GM19372 (cell line): ENCODE measurements around the gene SPTLC3.

Source experiments
- ATAC-seq: cut with Tn5 transposase; IDR thresholded peaks from one replicate; pipeline ENCODE4 v1.9.1; 2021; ENCODE audit warnings: mild to moderate bottlenecking, low read depth, moderate library complexity; ENCODE audit not compliant: unreplicated experiment

The SPTLC3 gene

DNA sequence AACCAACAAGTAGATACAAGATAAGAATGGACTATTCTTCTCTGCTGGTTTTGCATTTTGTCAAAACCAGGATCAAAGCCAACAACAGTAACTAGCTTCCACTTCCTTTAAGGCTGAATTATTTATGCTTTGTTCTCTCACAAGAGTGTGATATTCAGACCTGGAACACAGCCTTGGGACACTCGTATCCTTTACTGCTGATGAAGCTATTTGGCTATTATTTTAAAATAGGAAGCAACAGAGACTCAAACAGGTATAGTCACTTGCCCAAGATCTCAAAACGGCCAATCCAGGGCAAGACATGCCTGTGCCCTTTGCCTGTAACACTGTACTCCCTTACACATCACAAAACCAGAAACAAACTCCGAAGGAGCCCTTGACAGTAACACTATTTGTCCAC is 19.9 kb downstream of the SPTLC3 start:
- ATAC-seq = no peak

DNA sequence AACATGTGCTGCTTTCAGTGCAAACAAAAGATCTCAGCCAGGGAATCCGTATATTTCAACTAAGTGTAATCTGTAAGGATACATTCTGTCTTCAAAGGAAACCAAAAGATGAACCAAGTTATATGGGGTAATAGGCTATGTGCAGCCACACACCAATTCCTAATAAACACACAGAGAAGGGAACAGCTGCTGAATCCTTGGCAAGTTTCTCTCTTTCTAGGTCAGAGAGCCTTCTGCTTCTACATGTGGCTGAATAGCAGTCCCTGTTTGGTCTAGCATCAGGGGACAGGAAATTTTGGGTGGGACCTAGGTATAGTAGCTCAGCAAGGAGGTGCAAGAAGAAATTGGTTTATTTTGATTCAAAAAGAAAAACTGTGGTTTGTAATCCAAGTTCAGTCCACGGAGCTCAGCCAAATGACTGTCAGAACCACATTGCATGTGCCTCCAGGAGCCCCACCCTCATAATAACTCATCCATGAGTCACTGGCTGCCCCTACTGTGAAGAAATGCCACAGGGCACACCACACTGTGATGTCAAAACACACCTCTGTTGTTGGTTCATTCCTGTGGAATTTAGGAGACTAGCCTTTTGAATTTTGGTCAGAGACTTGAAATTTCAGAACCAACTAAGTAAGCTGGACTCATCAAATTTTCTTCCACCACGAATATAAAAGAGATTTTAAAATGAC is 21.1 kb downstream of the SPTLC3 start:
- ATAC-seq = no peak

DNA sequence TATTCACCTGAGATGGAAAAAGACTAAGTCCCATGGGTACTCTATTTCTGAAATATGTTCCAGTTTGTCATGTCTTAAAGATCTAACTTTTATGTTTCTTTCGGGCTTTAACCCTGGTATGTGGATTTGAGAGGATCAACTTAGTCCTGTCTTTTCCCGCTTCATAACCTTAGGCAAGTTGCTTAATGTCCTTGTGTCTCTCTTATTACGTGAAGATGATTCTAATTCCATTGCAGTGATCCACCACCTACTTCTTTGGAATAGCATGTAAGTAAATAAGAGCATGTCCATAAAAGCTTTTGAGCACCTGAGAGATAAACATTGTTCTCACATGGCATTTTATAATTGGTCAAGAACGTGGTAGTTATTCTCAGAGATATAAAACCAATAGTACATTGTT is 23.0 kb downstream of the SPTLC3 start:
- no peak for ATAC-seq

DNA sequence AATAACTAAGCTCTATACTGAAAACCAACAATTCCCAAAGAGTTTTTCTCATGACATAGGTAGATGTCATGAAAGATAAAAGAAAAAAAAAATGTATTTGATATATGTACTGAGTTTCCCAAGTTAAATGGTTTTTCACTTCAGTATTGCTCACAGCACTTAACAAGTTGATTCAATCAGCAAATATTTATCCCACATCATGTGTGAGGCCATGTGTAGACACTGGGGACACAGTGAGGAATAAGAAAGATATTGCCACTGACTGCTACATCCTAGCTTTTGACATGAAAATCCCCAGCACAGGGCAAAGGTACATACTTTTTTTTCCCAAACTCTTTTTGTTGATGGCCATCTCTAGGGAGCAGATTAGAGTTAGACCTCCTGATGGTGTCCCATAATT is 25.3 kb downstream of the SPTLC3 start:
- ATAC-seq = no peak

DNA sequence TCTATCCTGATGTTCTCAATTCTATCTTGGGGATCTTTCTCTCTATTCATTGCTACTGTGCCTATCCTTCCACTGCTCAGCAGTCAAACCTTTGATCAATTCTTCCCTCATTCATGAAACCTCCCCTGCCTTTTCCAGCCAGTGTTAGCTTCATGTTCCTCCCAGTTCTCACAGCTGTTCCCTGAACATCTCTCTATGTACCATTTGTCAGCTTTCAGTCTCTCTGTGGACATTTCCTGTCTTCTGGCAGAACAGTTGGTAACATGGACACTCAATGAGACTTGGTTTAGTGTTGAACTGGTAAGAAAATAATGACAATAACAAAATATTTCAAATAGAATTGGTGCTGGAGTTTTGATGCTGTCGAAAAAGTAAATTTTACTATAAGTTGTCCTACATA is 26.2 kb downstream of the SPTLC3 start:
- ATAC-seq = no peak

DNA sequence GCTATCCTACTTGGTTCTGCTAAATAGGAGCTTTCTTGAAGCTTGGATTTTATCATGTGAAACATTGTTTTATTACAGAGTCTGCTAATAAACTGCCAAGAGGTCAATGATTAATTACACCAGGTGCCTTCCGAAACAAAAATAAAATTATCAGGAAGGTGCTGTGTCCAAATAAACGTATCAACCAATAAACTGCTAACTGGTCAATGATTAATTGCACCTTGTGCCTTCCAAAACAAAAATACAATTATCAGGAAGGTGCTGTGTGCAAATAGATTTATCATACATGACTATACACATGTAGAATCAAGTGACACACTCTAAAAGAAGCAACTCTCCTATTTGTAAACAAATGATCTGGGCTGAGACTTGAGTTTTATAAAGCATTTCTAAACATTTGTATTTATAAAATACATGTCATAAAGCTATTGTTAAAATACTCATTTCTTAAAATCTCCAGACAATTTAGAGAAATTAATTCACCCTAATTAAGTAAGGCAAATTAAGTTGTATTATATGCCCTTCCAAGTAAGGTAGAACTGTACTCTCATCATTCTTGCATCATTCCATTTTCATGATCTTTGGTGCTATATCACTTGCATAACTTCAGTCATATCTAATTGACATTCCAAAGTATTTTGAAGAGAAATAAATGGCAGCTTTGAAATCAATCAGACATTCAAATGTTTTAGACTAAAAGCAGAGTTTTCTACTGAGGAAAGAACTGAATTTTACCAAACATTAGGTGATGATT is 26.8 kb downstream of the SPTLC3 start:
- ATAC-seq = no peak

DNA sequence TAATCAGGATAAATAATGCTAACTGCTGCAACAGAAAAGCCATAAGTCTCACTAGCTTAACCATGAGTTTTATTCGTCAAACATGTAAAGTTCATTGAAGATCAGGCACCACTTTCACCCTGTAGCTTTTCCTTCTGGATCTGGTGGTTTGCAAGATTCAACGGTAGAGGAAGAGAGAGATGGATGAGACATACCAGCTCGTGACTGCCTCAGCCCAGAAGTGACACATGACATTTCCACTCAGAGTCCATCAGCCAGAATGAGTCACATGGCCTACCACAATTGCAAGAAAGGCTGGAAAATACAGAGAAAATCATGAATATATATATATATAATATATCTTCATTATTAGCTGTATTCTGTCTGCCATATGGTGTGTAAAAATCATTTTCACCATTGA is 29.0 kb downstream of the SPTLC3 start:
- ATAC-seq = no peak

DNA sequence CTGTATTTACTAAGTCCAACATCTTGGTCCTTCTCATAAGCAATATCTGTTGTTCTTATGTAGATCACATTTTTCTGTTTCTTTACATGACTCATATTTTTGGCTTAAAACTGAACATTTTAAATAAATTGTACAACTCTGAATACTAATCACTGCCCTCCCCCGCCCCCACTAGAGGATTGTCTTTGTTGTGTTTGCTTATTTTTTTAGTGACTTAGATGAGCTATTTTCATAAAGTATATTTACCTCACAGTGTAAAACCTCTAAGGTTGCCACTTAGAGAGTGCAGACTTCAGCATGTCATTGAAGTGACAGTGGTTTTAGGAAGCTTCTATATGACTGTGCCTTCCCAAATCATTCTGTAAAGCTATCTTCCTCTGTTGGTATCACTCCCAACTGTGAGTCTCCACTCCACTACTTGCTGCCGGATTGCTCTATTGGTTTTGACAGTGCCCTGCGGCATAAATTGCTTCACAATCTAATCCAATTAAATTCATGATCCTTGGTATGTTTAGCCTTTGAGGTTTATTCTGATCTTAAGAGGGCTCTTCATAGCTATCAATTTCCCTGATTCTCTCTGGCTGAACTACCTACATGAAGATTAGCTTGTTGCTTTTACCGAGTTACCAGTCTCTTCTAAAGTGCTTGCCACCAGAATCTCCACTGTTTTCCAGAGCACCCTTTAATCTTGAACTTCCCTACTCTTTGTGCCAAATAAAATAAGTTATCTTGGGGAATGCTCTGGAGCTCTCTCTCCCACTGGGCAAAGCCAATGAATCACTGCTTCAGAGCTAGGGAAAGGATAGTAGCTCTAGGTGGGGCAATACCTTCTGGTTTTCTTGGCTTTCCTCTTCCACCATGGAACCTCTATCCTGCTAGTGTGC is 33.0 kb downstream of the SPTLC3 start:
- ATAC-seq = no peak

DNA sequence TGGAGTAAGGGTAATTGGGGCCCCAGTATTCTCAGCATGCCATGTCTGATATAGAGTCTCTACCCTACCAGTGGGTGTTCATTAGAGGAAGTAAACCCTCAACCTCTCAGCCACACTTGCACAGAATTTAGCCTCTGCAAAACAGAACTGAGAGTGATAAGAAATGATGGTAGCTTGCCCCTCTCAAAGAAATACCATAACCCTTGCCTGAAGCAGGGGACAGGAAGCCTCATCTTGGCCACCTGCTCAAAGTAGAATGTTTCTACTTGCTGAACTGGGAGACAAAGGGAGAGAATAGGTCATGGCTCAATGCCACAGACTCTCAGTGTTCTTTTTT is 33.7 kb downstream of the SPTLC3 start:
- no peak for ATAC-seq

DNA sequence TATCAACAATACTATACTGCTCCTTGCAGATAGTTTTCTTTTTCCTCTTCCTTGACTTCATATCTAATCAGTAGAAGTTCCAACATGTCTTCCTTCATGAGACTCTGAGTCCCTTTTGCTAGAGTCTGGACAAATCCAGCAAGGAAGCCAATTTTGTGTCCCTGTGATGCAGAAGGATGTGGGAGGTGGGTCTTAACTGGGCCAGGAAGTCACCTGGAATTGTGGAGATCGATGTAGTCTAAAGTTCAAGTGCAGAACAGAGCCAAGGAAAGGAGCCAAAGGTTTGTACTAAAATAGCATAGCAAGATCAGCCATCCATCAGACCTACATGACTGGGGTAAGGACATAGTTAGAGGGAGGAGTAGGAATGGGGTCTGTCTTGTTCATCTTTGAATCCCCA is 37.6 kb downstream of the SPTLC3 start:
- no peak for ATAC-seq

DNA sequence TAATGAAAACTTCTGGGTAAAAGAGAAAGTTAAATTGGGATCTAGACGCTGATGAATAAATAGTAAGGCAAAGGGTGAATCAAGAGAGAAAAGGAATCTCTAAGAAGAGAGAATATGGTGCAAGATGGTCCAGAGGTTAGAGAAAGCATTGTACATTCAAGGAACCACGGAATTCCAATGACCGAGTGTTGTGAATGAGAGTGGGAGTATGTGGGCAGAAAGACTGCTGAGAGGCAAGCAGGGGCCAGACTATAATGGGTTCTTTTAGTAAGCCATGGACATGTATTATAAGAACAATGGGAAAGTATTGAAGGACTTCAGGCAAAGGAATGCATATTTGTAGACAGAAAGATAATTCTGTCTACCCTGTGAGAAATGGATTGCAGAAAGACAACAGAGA is 45.2 kb downstream of the SPTLC3 start:
- no peak for ATAC-seq

DNA sequence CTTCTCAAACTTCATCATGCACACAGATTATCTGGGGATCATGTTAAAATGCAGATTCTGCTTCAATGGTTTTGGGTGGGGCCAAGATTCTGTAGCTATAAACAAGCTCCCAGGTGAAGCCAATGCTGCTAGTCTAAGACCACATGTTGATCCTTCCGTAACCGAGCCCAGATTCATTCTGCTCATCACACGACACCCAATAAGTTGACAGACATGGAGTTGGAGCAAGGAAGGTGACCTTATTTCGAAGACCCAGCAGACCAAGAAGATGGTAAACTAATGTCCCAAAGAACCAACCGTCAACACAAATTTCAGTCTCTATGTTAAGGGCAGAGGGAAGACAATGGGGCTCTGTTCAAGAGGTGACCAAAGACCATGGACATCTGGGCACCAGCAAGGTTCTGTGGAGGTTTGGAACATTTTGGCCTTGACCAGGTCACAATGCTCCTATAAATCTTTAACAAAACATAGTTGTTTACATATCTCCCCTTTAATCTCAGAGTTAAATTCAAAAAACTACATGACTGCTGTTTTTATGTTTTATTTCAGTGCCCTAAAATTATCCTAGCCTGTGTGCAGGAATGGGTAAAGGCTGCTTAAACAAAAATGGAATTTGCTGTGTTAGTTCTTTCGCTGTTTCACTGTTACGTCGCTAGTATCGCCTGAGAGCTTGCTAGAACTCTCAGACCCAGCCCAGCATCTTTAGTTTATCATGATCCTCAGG is 50.1 kb downstream of the SPTLC3 start:
- ATAC-seq = no peak

DNA sequence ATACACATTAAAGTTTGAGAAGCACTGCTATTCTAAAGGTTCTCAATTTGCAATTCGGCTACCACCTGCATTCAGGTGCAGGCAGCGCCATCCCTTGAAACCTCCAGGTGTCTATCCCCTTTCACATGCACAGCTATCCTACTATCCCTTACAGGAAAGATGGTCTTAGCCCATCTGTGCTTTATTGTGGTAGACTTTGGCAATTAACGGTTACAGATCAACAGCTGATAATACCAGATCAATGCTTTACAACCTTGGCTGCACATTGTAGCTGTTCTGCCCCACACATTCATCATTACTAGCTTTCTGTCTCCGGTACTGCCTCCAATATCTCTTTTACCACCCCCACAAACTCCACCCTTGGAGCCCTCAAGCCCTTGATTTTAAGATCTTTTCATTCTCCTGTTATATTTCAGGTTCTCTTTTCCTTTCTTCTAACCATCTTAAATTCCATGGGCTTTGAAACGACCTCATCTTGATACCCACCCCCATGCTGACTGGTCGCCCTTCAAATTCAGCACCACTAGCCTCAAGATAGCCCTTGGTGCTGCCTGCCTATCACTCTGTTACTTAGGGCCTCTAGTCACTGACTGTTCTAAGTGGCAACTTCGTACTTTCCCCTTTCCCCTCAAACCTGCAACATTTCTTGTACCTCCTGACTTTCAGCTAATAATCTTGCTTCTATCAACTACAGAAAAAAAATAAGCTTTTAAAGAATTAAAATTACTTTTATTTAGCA is 50.8 kb downstream of the SPTLC3 start:
- no peak for ATAC-seq

DNA sequence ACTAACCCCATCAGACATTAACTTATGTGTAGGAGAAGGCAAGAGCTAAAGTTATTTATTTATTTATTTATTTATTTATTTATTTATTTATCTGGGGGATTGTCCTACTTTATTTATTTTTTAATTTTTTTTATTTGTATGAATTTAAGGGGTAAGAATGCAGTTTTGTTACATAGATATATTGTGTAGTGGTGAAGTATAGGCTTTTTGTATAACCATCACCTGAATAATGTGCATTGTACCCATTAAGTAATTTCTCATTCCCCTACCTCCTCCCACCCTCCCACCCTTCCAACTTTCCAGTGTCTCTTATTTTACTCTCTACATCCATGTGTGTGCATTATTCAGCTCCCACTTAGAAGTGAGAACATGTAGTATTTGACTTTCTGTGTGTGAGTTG is 51.6 kb downstream of the SPTLC3 start:
- no peak for ATAC-seq

DNA sequence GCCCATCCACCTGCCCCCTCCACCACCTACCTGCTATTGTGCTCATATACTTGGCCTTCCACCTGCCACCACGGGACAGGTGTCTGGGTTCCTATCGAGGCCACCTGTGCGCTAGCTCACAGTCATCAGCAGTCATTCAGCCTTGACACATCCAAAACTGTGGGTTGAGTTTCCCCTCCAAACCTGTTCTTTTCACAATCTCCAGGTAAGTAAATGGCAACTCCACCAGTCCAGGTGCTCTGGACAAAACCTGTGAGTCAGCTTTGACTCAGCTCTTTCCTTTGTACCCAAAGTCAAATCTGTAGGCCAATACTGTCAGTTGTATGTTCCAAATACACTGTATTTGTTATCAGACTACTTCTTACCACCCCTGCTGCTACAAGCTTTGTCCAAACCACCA is 52.6 kb downstream of the SPTLC3 start:
- no peak for ATAC-seq

DNA sequence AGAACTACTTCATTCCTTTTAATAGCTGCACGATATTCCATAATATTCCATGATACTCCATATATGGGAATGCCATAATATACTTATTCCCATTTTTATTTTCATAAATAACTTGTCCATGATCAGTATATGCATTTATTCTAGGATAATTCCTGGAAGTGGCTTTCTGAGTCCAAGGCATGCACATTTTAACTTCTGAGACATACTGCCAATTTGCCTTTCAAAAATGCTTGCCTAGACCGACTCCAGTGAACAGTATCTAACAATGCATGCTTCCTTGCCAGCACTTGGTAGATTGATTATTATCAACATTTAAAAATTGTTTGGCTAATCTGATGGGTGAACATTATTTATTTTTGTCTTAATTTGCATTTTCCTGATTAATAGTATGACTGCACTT is 54.0 kb downstream of the SPTLC3 start:
- ATAC-seq = no peak

DNA sequence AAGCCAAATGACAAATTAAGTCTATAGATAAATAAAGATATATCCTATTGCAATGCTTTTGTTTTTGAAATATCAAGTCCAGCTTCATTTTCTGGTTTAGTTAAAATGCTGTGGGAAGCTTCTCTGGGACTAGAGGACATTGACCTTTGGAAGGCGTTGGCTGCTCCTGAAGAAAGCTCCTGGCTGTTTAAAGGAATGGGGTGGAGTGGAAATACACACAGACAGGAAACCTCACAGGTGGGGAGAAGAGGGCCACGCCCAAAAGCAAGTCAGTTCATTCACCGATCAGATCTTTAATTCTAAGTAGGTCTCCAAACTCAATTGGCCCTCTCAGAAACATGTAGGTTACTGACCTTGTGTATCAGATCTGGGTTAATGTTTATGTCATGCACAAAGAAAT is 59.6 kb downstream of the SPTLC3 start:
- ATAC-seq = no peak

DNA sequence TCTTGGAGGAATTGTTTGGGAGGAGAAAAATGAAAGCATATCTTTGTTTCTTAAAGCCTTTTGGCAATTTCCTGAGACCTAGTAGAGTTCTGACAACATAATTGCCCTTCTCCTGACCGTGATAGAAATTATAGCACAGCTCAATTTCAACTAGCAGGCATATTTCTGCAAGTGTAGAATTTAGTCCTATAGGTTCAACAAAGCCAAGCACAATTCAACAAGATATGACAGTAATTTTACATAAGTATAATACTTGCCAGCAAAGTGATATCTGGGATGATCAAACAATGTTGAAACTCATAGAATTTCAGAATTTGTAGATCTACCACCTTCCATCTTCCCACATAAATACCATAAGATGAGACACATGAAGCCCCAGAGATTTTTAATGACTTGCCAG is 73.1 kb downstream of the SPTLC3 start:
- ATAC-seq = no peak

DNA sequence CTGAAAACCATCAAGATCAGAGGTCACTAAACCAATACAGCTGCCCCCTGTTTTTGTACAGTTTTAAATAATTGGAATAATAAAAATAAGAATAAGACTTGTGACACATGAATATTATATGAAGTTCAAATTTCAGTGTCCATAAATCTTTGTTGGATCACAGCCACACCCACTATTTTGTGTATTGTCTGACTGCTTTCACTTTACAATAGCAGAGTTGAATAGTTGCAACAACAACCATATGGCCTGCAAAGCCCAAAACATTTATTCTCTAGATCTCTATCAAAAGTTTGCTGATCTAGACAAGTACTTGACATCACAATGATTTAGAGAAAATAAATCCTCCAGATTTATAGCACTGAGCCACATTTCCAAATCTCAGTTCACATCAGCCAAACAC is 73.6 kb downstream of the SPTLC3 start:
- ATAC-seq = no peak

DNA sequence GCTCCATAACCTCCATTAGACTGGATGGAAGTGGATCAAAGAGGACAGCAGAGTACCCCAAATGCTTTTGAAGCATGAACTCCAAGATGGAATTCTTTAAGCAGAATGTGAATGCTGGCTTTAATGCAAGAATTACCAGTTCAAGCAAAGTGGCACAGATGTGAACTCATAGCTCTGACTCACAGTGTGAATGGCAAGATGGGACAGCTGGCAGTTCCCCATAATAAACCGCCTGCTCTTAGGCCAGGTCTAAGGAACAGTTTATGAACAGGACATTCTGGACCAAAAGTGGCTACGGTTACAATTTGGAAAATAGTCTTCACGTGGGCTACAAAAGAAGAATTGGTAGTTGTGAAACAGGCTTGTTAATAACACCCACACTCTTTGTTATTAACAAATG is 76.5 kb downstream of the SPTLC3 start:
- no peak for ATAC-seq
